WTC11 (cell line): ENCODE measurements around the gene LAMTOR5. TPM values are rescaled to one million over a fixed set of nuclear protein-coding genes. Genes with fewer than 3 reads are reported as not detected.

Experiments
- ATAC-seq: fragments of 200-7000 bp; cut with Tn5 transposase; 2 replicates; pipeline ENCODE4 v1.10.0; 2021; ENCODE audit warnings: mild to moderate bottlenecking, moderate library complexity
- CTCF ChIA-PET: fragments of 300-600 bp; sonication (Branson Sonifier 250); formaldehyde crosslinking; loops from one replicate; lab custom pipeline; 2021; ENCODE audit warnings: antibody characterized with exemption; lab: Charles Lee
- POLR2A ChIA-PET: fragments of 350-600 bp; sonication (Branson Sonifier 250); formaldehyde crosslinking; loops from one replicate; lab custom pipeline; 2021; ENCODE audit warnings: antibody characterized with exemption; lab: Charles Lee
- DNase-seq: peaks from one replicate; pipeline ENCODE4 v3.0.0; 2021; ENCODE audit warnings: low spot score
- H3K27ac Mint-ChIP-seq: 2 replicates; pipeline ENCODE4 v1.8.0; 2021; ENCODE audit warnings: mixed read lengths
- H3K27me3 Mint-ChIP-seq: 2 replicates; pipeline ENCODE4 v1.8.0; 2021; ENCODE audit warnings: low read depth, mild to moderate bottlenecking, moderate library complexity, mixed read lengths
- H3K36me3 Mint-ChIP-seq: 2 replicates; pipeline ENCODE4 v1.8.0; 2021; ENCODE audit warnings: mixed read lengths
- H3K4me1 Mint-ChIP-seq: 2 replicates; pipeline ENCODE4 v1.8.0; 2022; ENCODE audit warnings: mixed read lengths
- H3K4me3 Mint-ChIP-seq: 2 replicates; pipeline ENCODE4 v1.8.0; 2021; ENCODE audit warnings: mild to moderate bottlenecking, moderate library complexity, mixed read lengths
- H3K9me3 Mint-ChIP-seq: 2 replicates; pipeline ENCODE4 v1.8.0; 2021; ENCODE audit warnings: mixed read lengths
- ESRRA ChIP-seq: sonication (generic); formaldehyde crosslinking; IDR thresholded peaks from 2 replicates; pipeline ENCODE4 v1.8.1; 2022; ENCODE audit warnings: mild to moderate bottlenecking, missing genetic modification reagents, borderline replicate concordance
- GTF2I ChIP-seq: fragments of 250-450 bp; sonication (Bioruptor Pico); conservative IDR thresholded peaks from 2 replicates; pipeline ENCODE4 v1.4.0; 2021; ENCODE audit warnings: mild to moderate bottlenecking
- NFATC4 ChIP-seq: fragments of 250-450 bp; sonication (Bioruptor Pico); IDR thresholded peaks from 2 replicates; pipeline ENCODE4 v1.9.0; 2021; ENCODE audit warnings: mild to moderate bottlenecking
- NFYB ChIP-seq: sonication (generic); formaldehyde crosslinking; conservative IDR thresholded peaks from 2 replicates; pipeline ENCODE4 v1.8.0; 2022; ENCODE audit warnings: low read depth, missing genetic modification reagents
- SOX15 ChIP-seq: fragments of 250-450 bp; sonication (Bioruptor Pico); IDR thresholded peaks from 2 replicates; pipeline ENCODE4 v1.9.0; 2021; ENCODE audit warnings: mild to moderate bottlenecking
- TP53 ChIP-seq: sonication (generic); formaldehyde crosslinking; IDR thresholded peaks from 2 replicates; pipeline ENCODE4 v1.8.1; 2023; ENCODE audit warnings: mild to moderate bottlenecking, missing genetic modification reagents
- ZNF138 ChIP-seq: sonication (generic); formaldehyde crosslinking; conservative IDR thresholded peaks from 2 replicates; pipeline ENCODE4 v1.8.1; 2022; ENCODE audit warnings: mild to moderate bottlenecking, moderate library complexity, missing genetic modification reagents
- ZNF232 ChIP-seq: sonication (generic); formaldehyde crosslinking; IDR thresholded peaks from 2 replicates; pipeline ENCODE4 v1.8.0; 2022; ENCODE audit warnings: mild to moderate bottlenecking, missing genetic modification reagents
- ZNF416 ChIP-seq: fragments of 250-450 bp; sonication (Bioruptor Pico); IDR thresholded peaks from 2 replicates; pipeline ENCODE4 v1.9.0; 2021; ENCODE audit warnings: mild to moderate bottlenecking, inconsistent platforms
- total RNA-seq: library from RNA; stranded (reverse); gene quantifications from 3 replicates; pipeline ENCODE4 v1.2.3, GENCODE V29; 2021
- TF ChIP-seq, protein P1 (sequence below): fragments of 200-600 bp; IDR thresholded peaks from 2 replicates; pipeline ENCODE4 v1.8.0; 2022; ENCODE audit warnings: antibody characterized with exemption
- TF ChIP-seq, protein P2 (sequence below): sonication (generic); formaldehyde crosslinking; IDR thresholded peaks from 2 replicates; pipeline ENCODE4 v1.8.1; 2023; ENCODE audit warnings: mild to moderate bottlenecking, missing genetic modification reagents, borderline replicate concordance
- TF ChIP-seq, protein P3 (sequence below): sonication (generic); formaldehyde crosslinking; IDR thresholded peaks from 2 replicates; pipeline ENCODE4 v1.8.0; 2023; ENCODE audit warnings: missing genetic modification reagents, mild to moderate bottlenecking, borderline replicate concordance
- TF ChIP-seq, protein P4 (sequence below): sonication (generic); formaldehyde crosslinking; IDR thresholded peaks from 2 replicates; pipeline ENCODE4 v1.8.0; 2023; ENCODE audit warnings: mild to moderate bottlenecking, missing genetic modification reagents
- TF ChIP-seq, protein P5 (sequence below): sonication (generic); formaldehyde crosslinking; IDR thresholded peaks from 2 replicates; pipeline ENCODE4 v1.8.1; 2023; ENCODE audit warnings: mild to moderate bottlenecking, missing genetic modification reagents

LAMTOR5 gene
- total RNA-seq, 1 experiment from 2014 or later, result 76.0 TPM

DNA sequence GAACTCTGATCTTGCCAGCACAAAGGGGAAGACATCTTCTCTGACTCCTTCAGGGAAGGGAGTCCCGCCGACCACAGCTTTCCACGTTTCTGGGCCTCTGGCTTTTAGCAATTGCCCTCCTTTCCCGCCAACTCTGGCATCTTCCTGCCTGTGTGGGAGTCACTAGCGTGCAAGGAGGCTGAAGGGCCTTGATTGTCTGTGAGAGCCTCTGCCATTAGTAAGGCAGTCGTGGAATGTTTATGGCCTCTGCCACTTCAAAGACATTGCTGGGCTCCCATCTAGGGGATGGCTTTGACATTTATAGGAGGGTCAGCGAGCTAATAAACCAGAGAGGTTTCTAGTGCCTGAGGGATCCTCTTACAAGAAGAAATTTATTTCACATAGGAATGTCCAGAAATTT is 29.1 kb upstream of the LAMTOR5 start:
- DNase-seq (no peak), ATAC-seq (no peak)
- H3K4me3 Mint-ChIP-seq, result no peak overlapping the region
- H3K27me3 Mint-ChIP-seq, result no peaks in the 10 kb centered on the region
- CTCF ChIA-PET, result interaction anchor here (0.6 to 4.4 kb wide), 7 partner anchors 19 to 229 kb away, joined by 3 to 44 read pairs (median 7); no protein-coding TSS in a partner anchor
- POLR2A ChIA-PET, result no interaction called here
- TF ChIP-seq NFATC4 (CRISPR knock-in tag), result no peak
- TF ChIP-seq SOX15, result no peak
- no peak for TF ChIP-seq ESRRA (CRISPR knock-in tag)
- TF ChIP-seq, protein P1, sequence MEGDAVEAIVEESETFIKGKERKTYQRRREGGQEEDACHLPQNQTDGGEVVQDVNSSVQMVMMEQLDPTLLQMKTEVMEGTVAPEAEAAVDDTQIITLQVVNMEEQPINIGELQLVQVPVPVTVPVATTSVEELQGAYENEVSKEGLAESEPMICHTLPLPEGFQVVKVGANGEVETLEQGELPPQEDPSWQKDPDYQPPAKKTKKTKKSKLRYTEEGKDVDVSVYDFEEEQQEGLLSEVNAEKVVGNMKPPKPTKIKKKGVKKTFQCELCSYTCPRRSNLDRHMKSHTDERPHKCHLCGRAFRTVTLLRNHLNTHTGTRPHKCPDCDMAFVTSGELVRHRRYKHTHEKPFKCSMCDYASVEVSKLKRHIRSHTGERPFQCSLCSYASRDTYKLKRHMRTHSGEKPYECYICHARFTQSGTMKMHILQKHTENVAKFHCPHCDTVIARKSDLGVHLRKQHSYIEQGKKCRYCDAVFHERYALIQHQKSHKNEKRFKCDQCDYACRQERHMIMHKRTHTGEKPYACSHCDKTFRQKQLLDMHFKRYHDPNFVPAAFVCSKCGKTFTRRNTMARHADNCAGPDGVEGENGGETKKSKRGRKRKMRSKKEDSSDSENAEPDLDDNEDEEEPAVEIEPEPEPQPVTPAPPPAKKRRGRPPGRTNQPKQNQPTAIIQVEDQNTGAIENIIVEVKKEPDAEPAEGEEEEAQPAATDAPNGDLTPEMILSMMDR, result no peak
- TF ChIP-seq, protein P2, sequence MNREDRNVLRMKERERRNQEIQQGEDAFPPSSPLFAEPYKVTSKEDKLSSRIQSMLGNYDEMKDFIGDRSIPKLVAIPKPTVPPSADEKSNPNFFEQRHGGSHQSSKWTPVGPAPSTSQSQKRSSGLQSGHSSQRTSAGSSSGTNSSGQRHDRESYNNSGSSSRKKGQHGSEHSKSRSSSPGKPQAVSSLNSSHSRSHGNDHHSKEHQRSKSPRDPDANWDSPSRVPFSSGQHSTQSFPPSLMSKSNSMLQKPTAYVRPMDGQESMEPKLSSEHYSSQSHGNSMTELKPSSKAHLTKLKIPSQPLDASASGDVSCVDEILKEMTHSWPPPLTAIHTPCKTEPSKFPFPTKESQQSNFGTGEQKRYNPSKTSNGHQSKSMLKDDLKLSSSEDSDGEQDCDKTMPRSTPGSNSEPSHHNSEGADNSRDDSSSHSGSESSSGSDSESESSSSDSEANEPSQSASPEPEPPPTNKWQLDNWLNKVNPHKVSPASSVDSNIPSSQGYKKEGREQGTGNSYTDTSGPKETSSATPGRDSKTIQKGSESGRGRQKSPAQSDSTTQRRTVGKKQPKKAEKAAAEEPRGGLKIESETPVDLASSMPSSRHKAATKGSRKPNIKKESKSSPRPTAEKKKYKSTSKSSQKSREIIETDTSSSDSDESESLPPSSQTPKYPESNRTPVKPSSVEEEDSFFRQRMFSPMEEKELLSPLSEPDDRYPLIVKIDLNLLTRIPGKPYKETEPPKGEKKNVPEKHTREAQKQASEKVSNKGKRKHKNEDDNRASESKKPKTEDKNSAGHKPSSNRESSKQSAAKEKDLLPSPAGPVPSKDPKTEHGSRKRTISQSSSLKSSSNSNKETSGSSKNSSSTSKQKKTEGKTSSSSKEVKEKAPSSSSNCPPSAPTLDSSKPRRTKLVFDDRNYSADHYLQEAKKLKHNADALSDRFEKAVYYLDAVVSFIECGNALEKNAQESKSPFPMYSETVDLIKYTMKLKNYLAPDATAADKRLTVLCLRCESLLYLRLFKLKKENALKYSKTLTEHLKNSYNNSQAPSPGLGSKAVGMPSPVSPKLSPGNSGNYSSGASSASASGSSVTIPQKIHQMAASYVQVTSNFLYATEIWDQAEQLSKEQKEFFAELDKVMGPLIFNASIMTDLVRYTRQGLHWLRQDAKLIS (CRISPR knock-in tag), result no peak
- TF ChIP-seq NFYB, result no peak
- peaks cover 12% of the 10 kb centered on the region for H3K4me1 Mint-ChIP-seq
- no peak overlapping the region for H3K27ac Mint-ChIP-seq
- H3K9me3 Mint-ChIP-seq, result no peaks in the 10 kb centered on the region
- no peaks in the 10 kb centered on the region for H3K36me3 Mint-ChIP-seq

DNA sequence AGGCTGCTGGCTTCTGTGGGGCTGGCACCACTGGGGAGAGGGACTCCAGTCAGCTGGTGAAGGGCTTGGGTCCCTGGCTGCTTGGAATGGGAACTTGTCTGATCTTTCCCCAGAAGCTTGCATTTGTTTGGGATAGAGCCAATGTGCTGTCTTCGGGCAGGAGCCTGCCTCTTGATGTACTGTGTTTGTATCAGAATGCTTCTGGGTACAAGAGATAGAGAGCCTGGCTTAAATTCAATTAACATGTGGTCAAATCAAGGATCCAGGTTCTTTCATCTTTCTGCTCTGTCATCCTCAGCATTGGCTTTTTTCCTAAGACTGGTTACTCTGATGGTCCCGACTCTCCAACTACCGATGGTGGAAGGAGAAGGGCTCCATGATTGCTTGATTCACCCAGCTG is 27.5 kb upstream of the LAMTOR5 start:
- ChIA-PET CTCF (interaction anchor here (0.8 to 4.4 kb wide), 6 partner anchors 19 to 238 kb away, joined by 3 to 44 read pairs (median 10); no protein-coding TSS in a partner anchor), POLR2A (no interaction called here)
- no peaks in the 10 kb centered on the region for H3K36me3 Mint-ChIP-seq
- H3K27ac Mint-ChIP-seq, result no peak overlapping the region
- ATAC-seq, result no peak
- H3K4me1 Mint-ChIP-seq, result peaks cover 20% of the 10 kb centered on the region
- DNase-seq, result no peak
- no peak overlapping the region for H3K4me3 Mint-ChIP-seq
- no peaks in the 10 kb centered on the region for H3K27me3 Mint-ChIP-seq
- H3K9me3 Mint-ChIP-seq, result no peaks in the 10 kb centered on the region
- TF ChIP-seq, protein P3, sequence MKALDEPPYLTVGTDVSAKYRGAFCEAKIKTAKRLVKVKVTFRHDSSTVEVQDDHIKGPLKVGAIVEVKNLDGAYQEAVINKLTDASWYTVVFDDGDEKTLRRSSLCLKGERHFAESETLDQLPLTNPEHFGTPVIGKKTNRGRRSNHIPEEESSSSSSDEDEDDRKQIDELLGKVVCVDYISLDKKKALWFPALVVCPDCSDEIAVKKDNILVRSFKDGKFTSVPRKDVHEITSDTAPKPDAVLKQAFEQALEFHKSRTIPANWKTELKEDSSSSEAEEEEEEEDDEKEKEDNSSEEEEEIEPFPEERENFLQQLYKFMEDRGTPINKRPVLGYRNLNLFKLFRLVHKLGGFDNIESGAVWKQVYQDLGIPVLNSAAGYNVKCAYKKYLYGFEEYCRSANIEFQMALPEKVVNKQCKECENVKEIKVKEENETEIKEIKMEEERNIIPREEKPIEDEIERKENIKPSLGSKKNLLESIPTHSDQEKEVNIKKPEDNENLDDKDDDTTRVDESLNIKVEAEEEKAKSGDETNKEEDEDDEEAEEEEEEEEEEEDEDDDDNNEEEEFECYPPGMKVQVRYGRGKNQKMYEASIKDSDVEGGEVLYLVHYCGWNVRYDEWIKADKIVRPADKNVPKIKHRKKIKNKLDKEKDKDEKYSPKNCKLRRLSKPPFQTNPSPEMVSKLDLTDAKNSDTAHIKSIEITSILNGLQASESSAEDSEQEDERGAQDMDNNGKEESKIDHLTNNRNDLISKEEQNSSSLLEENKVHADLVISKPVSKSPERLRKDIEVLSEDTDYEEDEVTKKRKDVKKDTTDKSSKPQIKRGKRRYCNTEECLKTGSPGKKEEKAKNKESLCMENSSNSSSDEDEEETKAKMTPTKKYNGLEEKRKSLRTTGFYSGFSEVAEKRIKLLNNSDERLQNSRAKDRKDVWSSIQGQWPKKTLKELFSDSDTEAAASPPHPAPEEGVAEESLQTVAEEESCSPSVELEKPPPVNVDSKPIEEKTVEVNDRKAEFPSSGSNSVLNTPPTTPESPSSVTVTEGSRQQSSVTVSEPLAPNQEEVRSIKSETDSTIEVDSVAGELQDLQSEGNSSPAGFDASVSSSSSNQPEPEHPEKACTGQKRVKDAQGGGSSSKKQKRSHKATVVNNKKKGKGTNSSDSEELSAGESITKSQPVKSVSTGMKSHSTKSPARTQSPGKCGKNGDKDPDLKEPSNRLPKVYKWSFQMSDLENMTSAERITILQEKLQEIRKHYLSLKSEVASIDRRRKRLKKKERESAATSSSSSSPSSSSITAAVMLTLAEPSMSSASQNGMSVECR, result no peak
- TF ChIP-seq ZNF138 (CRISPR knock-in tag) (no peak), GTF2I (no peak), TP53 (CRISPR knock-in tag) (no peak)
- TF ChIP-seq, all 79 proteins: peak for 0

DNA sequence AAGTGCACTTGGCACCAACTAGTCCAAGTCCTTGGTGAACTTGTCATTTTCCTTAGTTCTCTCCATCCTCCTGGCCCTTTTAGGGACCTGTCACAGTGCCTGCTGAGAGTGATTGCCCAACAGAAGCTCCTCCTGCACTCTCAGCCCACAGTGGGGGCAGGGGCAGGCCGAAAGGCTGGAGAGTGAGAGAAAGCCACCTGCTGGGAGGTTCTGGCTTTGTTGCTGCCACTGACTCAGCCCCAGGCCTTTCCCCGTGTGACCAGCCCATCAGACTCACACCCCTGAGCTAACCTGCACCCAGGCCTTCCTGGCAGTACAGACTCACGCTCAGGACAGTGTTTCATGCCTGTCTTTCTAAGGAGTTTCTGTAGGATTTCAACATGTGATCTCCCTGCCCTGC is 26.3 kb upstream of the LAMTOR5 start:
- no peak overlapping the region for H3K4me3 Mint-ChIP-seq
- POLR2A ChIA-PET, result interaction anchor here (0.9 kb wide), 1 partner anchor 17 kb away, joined by 3 read pairs; no protein-coding TSS in a partner anchor
- H3K27me3 Mint-ChIP-seq, result no peaks in the 10 kb centered on the region
- H3K4me1 Mint-ChIP-seq, result peaks cover 21% of the 10 kb centered on the region
- ATAC-seq, result peak; percentile 96
- H3K27ac Mint-ChIP-seq, result no peak overlapping the region
- H3K9me3 Mint-ChIP-seq, result no peaks in the 10 kb centered on the region
- H3K36me3 Mint-ChIP-seq, result no peaks in the 10 kb centered on the region
- CTCF ChIA-PET, result interaction anchor here (0.6 to 4.4 kb wide), 16 partner anchors 10 to 317 kb away, joined by 3 to 44 read pairs (median 4); no protein-coding TSS in a partner anchor
- peak; percentile 68 for DNase-seq
- TF ChIP-seq, protein P4, sequence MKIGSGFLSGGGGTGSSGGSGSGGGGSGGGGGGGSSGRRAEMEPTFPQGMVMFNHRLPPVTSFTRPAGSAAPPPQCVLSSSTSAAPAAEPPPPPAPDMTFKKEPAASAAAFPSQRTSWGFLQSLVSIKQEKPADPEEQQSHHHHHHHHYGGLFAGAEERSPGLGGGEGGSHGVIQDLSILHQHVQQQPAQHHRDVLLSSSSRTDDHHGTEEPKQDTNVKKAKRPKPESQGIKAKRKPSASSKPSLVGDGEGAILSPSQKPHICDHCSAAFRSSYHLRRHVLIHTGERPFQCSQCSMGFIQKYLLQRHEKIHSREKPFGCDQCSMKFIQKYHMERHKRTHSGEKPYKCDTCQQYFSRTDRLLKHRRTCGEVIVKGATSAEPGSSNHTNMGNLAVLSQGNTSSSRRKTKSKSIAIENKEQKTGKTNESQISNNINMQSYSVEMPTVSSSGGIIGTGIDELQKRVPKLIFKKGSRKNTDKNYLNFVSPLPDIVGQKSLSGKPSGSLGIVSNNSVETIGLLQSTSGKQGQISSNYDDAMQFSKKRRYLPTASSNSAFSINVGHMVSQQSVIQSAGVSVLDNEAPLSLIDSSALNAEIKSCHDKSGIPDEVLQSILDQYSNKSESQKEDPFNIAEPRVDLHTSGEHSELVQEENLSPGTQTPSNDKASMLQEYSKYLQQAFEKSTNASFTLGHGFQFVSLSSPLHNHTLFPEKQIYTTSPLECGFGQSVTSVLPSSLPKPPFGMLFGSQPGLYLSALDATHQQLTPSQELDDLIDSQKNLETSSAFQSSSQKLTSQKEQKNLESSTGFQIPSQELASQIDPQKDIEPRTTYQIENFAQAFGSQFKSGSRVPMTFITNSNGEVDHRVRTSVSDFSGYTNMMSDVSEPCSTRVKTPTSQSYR (CRISPR knock-in tag), result peak; percentile 62; the same call in 1 of the 2 replicates
- TF ChIP-seq ZNF416 (CRISPR knock-in tag) (no peak), ZNF232 (CRISPR knock-in tag) (no peak), ESRRA (CRISPR knock-in tag) (no peak)
- TF ChIP-seq, protein P5, sequence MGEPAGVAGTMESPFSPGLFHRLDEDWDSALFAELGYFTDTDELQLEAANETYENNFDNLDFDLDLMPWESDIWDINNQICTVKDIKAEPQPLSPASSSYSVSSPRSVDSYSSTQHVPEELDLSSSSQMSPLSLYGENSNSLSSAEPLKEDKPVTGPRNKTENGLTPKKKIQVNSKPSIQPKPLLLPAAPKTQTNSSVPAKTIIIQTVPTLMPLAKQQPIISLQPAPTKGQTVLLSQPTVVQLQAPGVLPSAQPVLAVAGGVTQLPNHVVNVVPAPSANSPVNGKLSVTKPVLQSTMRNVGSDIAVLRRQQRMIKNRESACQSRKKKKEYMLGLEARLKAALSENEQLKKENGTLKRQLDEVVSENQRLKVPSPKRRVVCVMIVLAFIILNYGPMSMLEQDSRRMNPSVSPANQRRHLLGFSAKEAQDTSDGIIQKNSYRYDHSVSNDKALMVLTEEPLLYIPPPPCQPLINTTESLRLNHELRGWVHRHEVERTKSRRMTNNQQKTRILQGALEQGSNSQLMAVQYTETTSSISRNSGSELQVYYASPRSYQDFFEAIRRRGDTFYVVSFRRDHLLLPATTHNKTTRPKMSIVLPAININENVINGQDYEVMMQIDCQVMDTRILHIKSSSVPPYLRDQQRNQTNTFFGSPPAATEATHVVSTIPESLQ (CRISPR knock-in tag), result no peak
